Fibroblast of upper back skin (primary cell): Measurements from ENCODE around the gene SMTNL2.
A peak's percentile ranks its signal among the peaks of the same experiment; 100 is the strongest.

Experiments used
- DNase-seq: peaks from one replicate; pipeline ENCODE4 v3.0.0-alpha.2; 2013

SMTNL2 gene

DNA sequence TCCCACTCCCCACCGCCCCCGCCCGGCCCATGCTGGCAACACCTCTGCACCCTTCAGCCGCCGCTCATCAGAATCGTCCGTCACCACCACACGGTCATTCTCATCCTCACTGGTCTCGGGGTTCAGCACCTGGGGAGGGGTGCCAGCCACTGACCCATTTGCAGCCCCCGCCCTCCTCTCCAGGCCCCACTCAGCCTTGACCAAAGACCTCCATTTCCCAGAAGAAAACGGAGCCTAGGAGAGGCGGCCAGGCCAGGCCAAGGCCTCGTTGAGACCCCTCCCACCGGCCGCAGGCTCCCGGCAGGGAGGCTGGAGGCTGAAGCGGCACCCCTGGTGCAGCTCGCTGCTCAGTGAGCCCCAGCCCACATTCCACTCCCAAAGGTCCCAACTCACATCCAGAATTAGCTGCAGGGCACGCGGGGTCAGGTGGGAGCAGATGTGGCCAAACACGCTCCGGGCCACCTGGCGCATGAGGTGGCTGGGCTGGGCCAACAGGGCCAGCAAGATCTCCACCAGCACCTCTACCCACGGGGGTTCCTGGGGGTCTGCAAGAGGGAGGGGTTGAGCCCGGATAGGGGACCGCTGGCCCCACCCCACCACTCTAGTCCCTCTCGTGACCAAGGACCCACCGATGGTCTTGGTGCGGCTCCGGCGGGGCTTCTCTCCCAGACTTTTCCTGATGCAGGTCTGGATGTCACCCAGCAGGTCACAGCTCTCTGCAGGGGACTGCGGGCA lies 38.9 kb upstream of the SMTNL2 start:
- no peak for DNase-seq

- DNase-seq = no peak
Measured at GRCh38 chr17:4547118-4547906, 37.0 kb upstream of the SMTNL2 start.

- DNase-seq = no peak
Measured at GRCh38 chr17:4548061-4548461, 36.3 kb upstream of the SMTNL2 start.

DNA sequence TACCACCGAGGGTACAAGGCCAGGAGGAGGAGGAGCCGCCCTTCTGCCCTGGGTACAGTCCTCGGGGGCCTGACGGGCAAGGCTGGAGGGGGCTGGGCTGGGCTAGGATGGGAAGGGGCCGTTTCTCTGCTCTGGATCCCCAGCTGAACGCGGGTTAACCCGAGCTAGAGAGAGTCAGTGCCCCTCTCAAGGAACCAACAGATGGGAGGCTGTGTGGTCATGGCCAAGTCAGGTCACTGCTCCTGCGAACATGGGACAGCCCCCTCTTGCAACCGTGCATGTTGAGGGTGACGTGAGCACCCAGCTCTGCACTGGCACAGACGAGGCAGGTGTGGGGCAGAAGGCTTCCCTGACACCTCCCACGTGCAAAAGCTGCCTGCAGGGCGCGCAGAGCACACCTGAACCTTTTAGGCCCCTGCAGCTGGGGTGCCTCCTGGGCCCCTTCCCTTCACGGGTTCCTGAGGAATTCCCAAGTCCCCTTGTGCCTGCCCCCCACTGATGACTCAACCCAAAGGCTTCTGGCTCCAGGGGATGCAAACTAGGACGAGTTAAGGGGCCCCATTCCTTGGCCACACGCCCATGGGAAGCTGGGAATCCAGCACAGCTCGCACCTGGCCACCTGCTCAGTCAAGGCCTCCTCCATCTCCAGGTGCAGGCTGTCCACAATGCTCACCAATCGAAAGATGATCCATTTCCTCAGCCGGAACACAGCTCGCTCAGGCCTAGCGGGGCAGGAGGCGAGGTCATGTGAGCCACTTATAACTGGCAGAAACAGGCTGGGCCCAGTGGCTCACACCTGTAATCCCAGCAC lies 35.4 kb upstream of the SMTNL2 start:
- DNase-seq = peak; percentile 27

DNA sequence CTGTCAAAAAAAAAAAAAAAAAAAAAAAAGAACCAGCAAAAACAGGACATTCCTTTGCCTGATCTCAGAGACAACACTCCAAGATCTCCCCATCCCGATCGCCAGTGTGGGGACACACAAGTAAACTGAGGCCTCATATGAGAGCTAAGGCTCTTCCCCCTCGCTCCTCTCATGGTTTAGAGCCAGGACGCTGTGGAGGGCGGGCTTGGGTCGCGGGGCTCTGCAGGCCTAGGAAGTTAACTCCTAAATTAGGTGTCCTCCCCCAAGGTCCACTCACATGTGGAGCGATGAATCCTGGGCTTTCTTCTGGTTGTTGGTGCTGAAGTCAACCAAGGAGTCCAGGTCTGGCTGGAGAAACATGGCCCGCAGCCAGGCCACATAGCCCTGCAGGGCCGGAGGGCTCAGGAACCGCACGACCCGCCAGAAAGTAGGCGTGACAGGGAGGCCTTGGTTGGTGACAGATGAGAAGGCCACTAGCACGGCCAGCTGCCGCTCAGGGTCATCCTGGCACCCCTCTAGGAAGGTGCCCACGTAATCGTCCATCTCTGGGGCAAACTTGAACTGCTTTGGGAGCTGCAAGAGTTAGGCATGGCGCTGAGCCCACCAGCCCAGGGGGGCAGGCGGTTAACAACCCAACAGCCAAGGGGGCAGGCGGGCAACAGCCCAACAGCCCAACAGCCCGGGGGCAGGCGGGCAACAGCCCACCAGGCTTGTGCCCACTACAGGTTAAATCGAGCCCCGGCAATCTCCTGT lies 34.4 kb upstream of the SMTNL2 start:
- no peak for DNase-seq

GRCh38 chr17:4550534-4551039 lies 33.7 kb upstream of the SMTNL2 start:
- no peak for DNase-seq

GRCh38 chr17:4551141-4551540 lies 33.2 kb upstream of the SMTNL2 start:
- no peak for DNase-seq

DNA sequence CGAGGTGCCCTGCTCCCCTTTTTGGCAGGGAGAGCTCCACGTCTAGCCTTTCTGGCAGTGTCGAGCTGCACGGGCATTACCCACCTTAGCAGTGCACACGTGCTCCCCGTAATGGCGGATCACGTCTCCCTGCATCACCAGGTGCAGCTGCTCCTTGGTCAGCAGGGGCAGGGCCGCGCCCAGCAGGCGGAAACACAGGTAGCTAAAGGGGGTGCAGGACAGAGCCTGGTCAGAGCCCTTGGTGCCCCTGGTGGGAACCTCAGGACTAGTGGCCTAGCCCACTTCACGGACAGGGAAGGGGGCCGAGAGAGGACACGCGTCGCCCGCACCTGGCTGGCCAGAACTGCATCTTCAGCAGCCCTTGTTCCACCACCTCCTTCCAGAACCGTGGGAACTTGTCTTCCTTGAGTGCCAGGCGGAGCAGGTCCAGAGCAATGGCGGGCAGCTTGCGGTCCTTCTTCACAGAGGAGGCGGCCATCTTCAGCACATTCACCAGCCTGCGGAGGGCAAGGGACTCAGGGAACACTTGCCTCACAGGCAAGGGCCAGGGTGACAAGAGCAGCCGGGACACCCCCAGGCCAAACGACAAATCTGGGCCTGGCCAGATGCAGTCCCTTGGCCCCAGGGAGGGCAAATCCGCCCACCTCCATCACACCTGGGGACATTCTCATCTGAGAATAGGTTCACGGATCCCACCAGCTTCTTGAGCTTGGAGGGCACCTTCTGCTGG lies 32.4 kb upstream of the SMTNL2 start:
- no peak for DNase-seq

DNA sequence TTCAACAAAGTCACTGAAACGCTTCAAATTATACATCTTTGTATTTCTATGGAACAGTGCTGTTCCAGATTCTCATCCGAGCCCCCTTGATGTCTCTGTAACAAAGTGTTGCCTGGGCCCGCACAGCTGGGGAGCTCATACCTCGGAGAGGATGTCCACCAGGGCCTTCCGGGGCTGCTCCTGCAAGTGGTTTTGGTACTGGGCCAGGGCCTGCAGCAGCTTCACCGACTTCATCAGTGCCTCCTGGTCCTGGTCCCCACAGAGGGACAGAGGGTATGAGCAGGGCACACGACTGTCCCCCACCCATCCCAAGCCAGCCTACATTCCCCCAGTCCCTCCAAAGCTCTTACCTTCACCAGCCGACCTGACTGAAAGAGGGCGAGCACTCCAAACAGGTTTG lies 30.7 kb upstream of the SMTNL2 start:
- DNase-seq = no peak

- DNase-seq = no peak
Measured at GRCh38 chr17:4554441-4554996, 29.8 kb upstream of the SMTNL2 start.

DNA sequence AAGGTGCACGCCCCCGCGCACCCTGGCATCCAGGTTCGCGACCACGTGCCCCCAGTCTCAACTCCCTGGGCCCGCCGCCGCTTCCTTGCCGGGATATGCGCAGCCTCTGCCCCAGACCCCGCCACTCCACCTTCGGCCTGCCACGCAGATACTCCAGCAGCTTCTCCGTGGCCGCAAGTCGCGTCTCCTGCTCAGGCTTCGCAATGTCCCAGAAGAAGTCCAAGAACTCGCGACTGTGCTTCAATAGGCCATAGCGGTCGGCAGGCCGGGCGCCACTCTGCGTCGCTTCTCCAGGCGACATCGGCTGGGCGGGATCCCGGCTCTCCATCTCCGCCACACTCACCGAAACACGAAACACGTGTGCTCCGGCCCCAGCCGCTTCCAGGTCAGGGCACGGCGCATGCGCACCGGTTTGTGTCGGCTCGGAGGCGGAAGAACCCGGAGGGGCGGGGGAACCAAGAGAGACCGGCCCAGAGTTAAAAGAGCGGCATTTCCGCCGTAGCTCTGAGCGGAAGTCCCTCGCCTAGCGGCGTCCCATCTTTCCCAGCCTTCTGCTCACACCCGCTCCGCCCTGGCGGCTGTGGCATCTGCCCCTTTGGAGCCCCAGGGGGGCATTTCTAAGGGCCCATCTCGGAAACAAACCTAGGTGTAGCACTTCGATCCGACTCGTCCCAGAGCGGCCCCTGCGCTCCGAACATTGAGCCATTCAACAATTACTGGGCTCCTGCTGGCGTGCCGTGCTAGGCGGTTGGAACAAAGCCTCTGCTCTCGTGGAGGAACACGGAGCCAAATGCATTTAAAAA lies 29.1 kb upstream of the SMTNL2 start, which contains the start of gene MYBBP1A:
Gene MYBBP1A (minus strand): TSS at position 388 of the 803 bp plus-strand sequence. CDS start 60 bp downstream, at position 328.
- peak; percentile 95 for DNase-seq

- DNase-seq = no peak
Measured at GRCh38 chr17:4555873-4556759, 28.2 kb upstream of the SMTNL2 start.

GRCh38 chr17:4556996-4557395 lies 27.3 kb upstream of the SMTNL2 start:
- no peak for DNase-seq

- no peak for DNase-seq
Measured at GRCh38 chr17:4557626-4558346, 26.5 kb upstream of the SMTNL2 start.

- DNase-seq = no peak
Measured at GRCh38 chr17:4558347-4558971, 25.9 kb upstream of the SMTNL2 start.

- DNase-seq = no peak
Measured at GRCh38 chr17:4559139-4559791, 25.1 kb upstream of the SMTNL2 start.

GRCh38 chr17:4559966-4560365 lies 24.4 kb upstream of the SMTNL2 start:
- DNase-seq = no peak

GRCh38 chr17:4560421-4560820 lies 23.9 kb upstream of the SMTNL2 start, which contains the start of gene GGT6:
Gene GGT6, minus strand, starts transcription at chr17:4560577. Its CDS starts 56 bp downstream, at chr17:4560521.
- no peak for DNase-seq
